ENCODE data around the gene CSK. TPM values are rescaled to one million over a fixed set of nuclear protein-coding genes. Genes with fewer than 3 reads are reported as not detected.
A peak's percentile ranks its signal among the peaks of the same experiment; 100 is the strongest.

CSK gene
- total and polyA plus RNA-seq, 4 experiments from 2014 or later: 72.5 to 247 (median 179) TPM

- no peaks in the 10 kb centered on the region for H3K36me3 Mint-ChIP-seq
- H3K27ac ChIP-seq (ENCODE audit: low read depth, low read length): no peak overlapping the region
- CTCF ChIA-PET (ENCODE audit: partially characterized antibody): interaction anchor here (1.0 to 1.7 kb wide), 4 partner anchors 15 to 190 kb away, joined by 3 to 6 read pairs (median 4); no protein-coding TSS in a partner anchor
Measured at GRCh38 chr15:74821091-74821789, 39.4 kb downstream of the CSK start.

DNA sequence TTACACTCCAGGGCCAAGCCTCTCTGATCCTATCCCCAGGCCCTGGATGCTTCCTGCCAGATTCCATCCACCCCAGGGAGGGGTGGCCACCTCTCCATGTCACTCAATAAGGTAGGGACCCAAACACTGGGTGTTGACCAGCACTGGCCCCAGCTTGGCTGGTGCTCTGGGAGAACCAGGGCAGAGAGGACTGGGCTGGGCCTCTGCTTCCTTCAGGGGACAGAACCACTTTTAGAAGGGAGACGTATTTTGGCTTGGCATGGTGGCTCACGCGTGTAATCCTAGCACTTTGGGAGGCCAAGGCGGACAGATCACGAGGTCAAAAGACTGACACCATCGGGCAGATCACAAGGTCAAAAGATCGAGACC lies 39.9 kb downstream of the CSK start:
- H3K9me3 Mint-ChIP-seq: no peaks in the 10 kb centered on the region
- H3K9me3 ChIP-seq (ENCODE audit: control insufficient read depth in 1 of 2, low read length in 2 of 2): no peaks in the 10 kb centered on the region
- no peaks in the 10 kb centered on the region for H3K36me3 Mint-ChIP-seq
- H3K4me3 ChIP-seq (ENCODE audit: low read length in 2 of 2): no peak overlapping the region
- H3K4me3 Mint-ChIP-seq: no peak overlapping the region
- CTCF ChIA-PET (ENCODE audit: partially characterized antibody): interaction anchor here (1.0 to 1.7 kb wide), 3 partner anchors 14 to 190 kb away, joined by 3 to 6 read pairs (median 3); no protein-coding TSS in a partner anchor
- H3K27me3 ChIP-seq (ENCODE audit: insufficient read depth, low read length): peaks cover 3% of the 10 kb centered on the region
- no peak for DNase-seq
- peaks cover 2 to 17% (median 7%) of the 10 kb centered on the region in 4 donors for H3K4me1 Mint-ChIP-seq
- H3K27ac Mint-ChIP-seq: no peak overlapping the region
- intact Hi-C loops (cut with micrococcal nuclease): no loop called here
- H3K27ac ChIP-seq (ENCODE audit: low read depth, low read length): no peak overlapping the region
- H3K4me1 ChIP-seq (ENCODE audit: insufficient read depth, low read length): peaks cover 10% of the 10 kb centered on the region
- peaks cover 0 to 7% of the 10 kb centered on the region in 2 donors for H3K27me3 Mint-ChIP-seq
- POLR2A ChIA-PET (ENCODE audit: partially characterized antibody): no interaction called here
- no peaks in the 10 kb centered on the region for H3K36me3 ChIP-seq (ENCODE audit: insufficient read depth, low read length)

More at GRCh38 chr15:74821091-74821789, 39.4 kb downstream of the CSK start:
- Histone ChIP-seq H3K4me1 (ENCODE audit: insufficient read depth, low read length) (peaks cover 10% of the 10 kb centered on the region), H3K4me3 (ENCODE audit: low read length in 2 of 2) (no peak overlapping the region), H3K36me3 (ENCODE audit: insufficient read depth, low read length) (no peaks in the 10 kb centered on the region), H3K9me3 (ENCODE audit: control insufficient read depth in 1 of 2, low read length in 2 of 2) (no peaks in the 10 kb centered on the region), H3K27me3 (ENCODE audit: insufficient read depth, low read length) (no peaks in the 10 kb centered on the region)
- H3K27ac Mint-ChIP-seq: no peak overlapping the region
- intact Hi-C loops (cut with micrococcal nuclease): no loop called here
- no peak overlapping the region for H3K4me3 Mint-ChIP-seq
- POLR2A ChIA-PET (ENCODE audit: partially characterized antibody): interaction anchor here (1.2 kb wide), 1 partner anchor 28 kb away, joined by 3 read pairs; no protein-coding TSS in a partner anchor
- no peaks in the 10 kb centered on the region for H3K9me3 Mint-ChIP-seq
- no peak for DNase-seq
- H3K4me1 Mint-ChIP-seq: peaks cover 2 to 13% (median 7%) of the 10 kb centered on the region in 4 donors
- peaks cover 0 to 7% of the 10 kb centered on the region in 2 donors for H3K27me3 Mint-ChIP-seq

DNA sequence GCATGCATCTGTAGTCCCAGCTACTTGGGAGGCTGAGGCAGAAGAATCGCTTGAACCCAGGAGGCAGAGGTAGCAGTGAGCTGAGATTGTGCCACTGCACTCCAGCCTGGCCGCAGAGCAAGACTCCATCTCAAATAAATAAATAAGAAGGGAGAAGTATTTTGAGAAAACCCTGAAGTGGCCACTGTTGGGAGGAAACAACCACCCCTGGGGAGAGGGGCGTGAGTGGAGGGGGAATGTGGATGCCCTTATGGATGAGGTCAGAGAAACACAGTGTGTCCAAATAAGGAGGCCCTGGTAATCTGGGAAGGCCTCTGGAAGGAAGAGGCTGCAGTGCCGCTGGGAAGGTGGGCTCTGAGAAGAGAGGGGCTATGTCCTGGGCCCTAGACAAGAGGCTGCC lies 40.4 kb downstream of the CSK start:
- intact Hi-C loops (cut with micrococcal nuclease): no loop called here
- no peaks in the 10 kb centered on the region for H3K36me3 ChIP-seq (ENCODE audit: insufficient read depth, low read length)
- H3K9me3 ChIP-seq (ENCODE audit: control insufficient read depth in 1 of 2, low read length in 2 of 2): no peaks in the 10 kb centered on the region
- peaks cover 0 to 7% of the 10 kb centered on the region in 2 donors for H3K27me3 Mint-ChIP-seq
- ChIA-PET CTCF (ENCODE audit: partially characterized antibody) (interaction anchor here (1.0 to 1.7 kb wide), 2 partner anchors 14 to 187 kb away, joined by 3 to 6 read pairs; no protein-coding TSS in a partner anchor), POLR2A (ENCODE audit: partially characterized antibody) (no interaction called here)
- H3K4me3 ChIP-seq (ENCODE audit: low read length in 2 of 2): no peak overlapping the region
- H3K4me1 ChIP-seq (ENCODE audit: insufficient read depth, low read length): peaks cover 10% of the 10 kb centered on the region
- peaks cover 8% of the 10 kb centered on the region for H3K27me3 ChIP-seq (ENCODE audit: insufficient read depth, low read length)
- H3K27ac ChIP-seq (ENCODE audit: low read depth, low read length): no peak overlapping the region
- DNase-seq: no peak
- peaks cover 2 to 17% (median 8%) of the 10 kb centered on the region in 4 donors for H3K4me1 Mint-ChIP-seq
- peaks cover 0 to 1% (median 0%) of the 10 kb centered on the region in 8 donors for H3K9me3 Mint-ChIP-seq
- H3K36me3 Mint-ChIP-seq: no peaks in the 10 kb centered on the region
- no peak overlapping the region for H3K27ac Mint-ChIP-seq
- no peak overlapping the region for H3K4me3 Mint-ChIP-seq

- Histone ChIP-seq H3K4me1 (ENCODE audit: insufficient read depth, low read length) (peaks cover 9% of the 10 kb centered on the region), H3K27me3 (ENCODE audit: insufficient read depth, low read length) (peaks cover 8% of the 10 kb centered on the region), H3K27ac (ENCODE audit: low read depth, low read length) (no peak overlapping the region), H3K4me3 (ENCODE audit: low read length in 2 of 2) (no peak overlapping the region), H3K9me3 (ENCODE audit: control insufficient read depth in 1 of 2, low read length in 2 of 2) (no peaks in the 10 kb centered on the region), H3K36me3 (ENCODE audit: insufficient read depth, low read length) (no peaks in the 10 kb centered on the region)
- Mint-ChIP-seq H3K4me1 (peaks cover 2 to 17% (median 9%) of the 10 kb centered on the region in 4 donors), H3K4me3 (no peak overlapping the region), H3K27ac (no peak overlapping the region), H3K27me3 (peaks cover 3 to 11% of the 10 kb centered on the region in 2 donors), H3K9me3 (peaks cover 0 to 1% (median 0%) of the 10 kb centered on the region in 8 donors), H3K36me3 (no peaks in the 10 kb centered on the region)
- intact Hi-C loops (cut with micrococcal nuclease): no loop called here
- POLR2A ChIA-PET (ENCODE audit: partially characterized antibody): no interaction called here
- no peak for DNase-seq
- CTCF ChIA-PET (ENCODE audit: partially characterized antibody): no interaction called here
Measured at GRCh38 chr15:74823324-74823723, 41.4 kb downstream of the CSK start.

DNA sequence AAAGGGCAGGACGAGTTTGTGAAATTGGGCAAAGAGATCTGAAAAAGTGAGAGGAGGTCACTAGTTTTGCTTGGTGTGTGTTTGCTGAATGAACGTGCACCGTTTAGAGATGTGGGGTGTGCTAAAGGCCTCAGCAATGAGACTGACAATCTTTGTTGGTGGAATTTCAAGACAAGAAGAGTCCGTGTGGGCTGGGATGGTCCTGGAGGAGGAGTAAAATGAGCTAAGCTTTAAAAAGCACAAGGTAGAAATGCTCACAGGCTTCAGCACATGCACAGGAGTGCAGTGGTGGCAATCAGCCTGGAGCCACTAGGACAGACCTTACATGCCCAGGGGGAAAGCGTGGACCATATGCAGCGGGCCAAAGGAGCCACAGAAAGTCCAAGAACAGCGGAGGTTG lies 43.1 kb downstream of the CSK start:
- Histone ChIP-seq H3K27me3 (ENCODE audit: insufficient read depth, low read length) (peaks cover 11% of the 10 kb centered on the region), H3K27ac (ENCODE audit: low read depth, low read length) (no peak overlapping the region), H3K4me3 (ENCODE audit: low read length in 2 of 2) (no peak overlapping the region), H3K4me1 (ENCODE audit: insufficient read depth, low read length) (no peaks in the 10 kb centered on the region), H3K9me3 (ENCODE audit: control insufficient read depth in 1 of 2, low read length in 2 of 2) (no peaks in the 10 kb centered on the region), H3K36me3 (ENCODE audit: insufficient read depth, low read length) (no peaks in the 10 kb centered on the region)
- DNase-seq: no peak
- Mint-ChIP-seq H3K4me3 (no peak overlapping the region), H3K4me1 (peaks cover 0 to 9% (median 3%) of the 10 kb centered on the region in 4 donors), H3K27ac (peak overlapping the region in 2 of 7 donors; percentile 37 to 39), H3K9me3 (peaks cover 0 to 1% (median 0%) of the 10 kb centered on the region in 8 donors), H3K27me3 (peaks cover 7 to 11% of the 10 kb centered on the region in 2 donors), H3K36me3 (no peaks in the 10 kb centered on the region)
- ChIA-PET POLR2A (ENCODE audit: partially characterized antibody) (interaction anchor here (0.6 kb wide), 1 partner anchor 14 kb away, joined by 4 read pairs; no protein-coding TSS in a partner anchor), CTCF (ENCODE audit: partially characterized antibody) (interaction anchor here (1.5 kb wide), 1 partner anchor 125 kb away, joined by 3 read pairs; no protein-coding TSS in a partner anchor)
- intact Hi-C loops (cut with micrococcal nuclease): no loop called here

- no peak overlapping the region for H3K27ac ChIP-seq (ENCODE audit: low read depth, low read length)
- DNase-seq: no peak
- no peak overlapping the region for H3K4me3 ChIP-seq (ENCODE audit: low read length in 2 of 2)
- H3K36me3 ChIP-seq (ENCODE audit: insufficient read depth, low read length): no peaks in the 10 kb centered on the region
- H3K4me1 ChIP-seq (ENCODE audit: insufficient read depth, low read length): no peaks in the 10 kb centered on the region
- intact Hi-C loops (cut with micrococcal nuclease): no loop called here
- Mint-ChIP-seq H3K27ac (no peak overlapping the region), H3K4me1 (peaks cover 0 to 9% (median 3%) of the 10 kb centered on the region in 4 donors), H3K27me3 (peaks cover 7 to 11% of the 10 kb centered on the region in 2 donors), H3K4me3 (no peak overlapping the region), H3K9me3 (peaks cover 0 to 1% (median 0%) of the 10 kb centered on the region in 8 donors), H3K36me3 (no peaks in the 10 kb centered on the region)
- POLR2A ChIA-PET (ENCODE audit: partially characterized antibody): interaction anchor here (0.9 to 1.2 kb wide), 4 partner anchors 10 to 80 kb away, joined by 3 read pairs; no protein-coding TSS in a partner anchor
- CTCF ChIA-PET (ENCODE audit: partially characterized antibody): interaction anchor here (0.8 to 2.6 kb wide), 4 partner anchors 10 to 125 kb away, joined by 3 to 7 read pairs (median 3); no protein-coding TSS in a partner anchor
- peaks cover 11% of the 10 kb centered on the region for H3K27me3 ChIP-seq (ENCODE audit: insufficient read depth, low read length)
- no peaks in the 10 kb centered on the region for H3K9me3 ChIP-seq (ENCODE audit: control insufficient read depth in 1 of 2, low read length in 2 of 2)
Measured at GRCh38 chr15:74825866-74826265, 44.0 kb downstream of the CSK start.

GRCh38 chr15:74826364-74826819 lies 44.5 kb downstream of the CSK start, which contains the start of gene CPLX3:
Gene CPLX3, plus strand, starts transcription at chr15:74826627. Its CDS starts 77 bp downstream, at chr15:74826704.
- no peak within 1 kb of the TSS for H3K4me3 ChIP-seq (ENCODE audit: low read length in 2 of 2)
- Mint-ChIP-seq H3K4me3 (no peak within 1 kb of the TSS), H3K27me3 (peaks cover 7 to 11% of the 10 kb centered on the region in 2 donors), H3K27ac (no peak within 1 kb of the TSS), H3K36me3 (no peaks in the 10 kb centered on the region), H3K9me3 (peaks cover 0 to 1% (median 0%) of the 10 kb centered on the region in 8 donors), H3K4me1 (peaks cover 0 to 9% (median 3%) of the 10 kb centered on the region in 4 donors)
- no peaks in the 10 kb centered on the region for H3K4me1 ChIP-seq (ENCODE audit: insufficient read depth, low read length)
- H3K27me3 ChIP-seq (ENCODE audit: insufficient read depth, low read length): peaks cover 11% of the 10 kb centered on the region
- no peaks in the 10 kb centered on the region for H3K36me3 ChIP-seq (ENCODE audit: insufficient read depth, low read length)
- peak in 4 of 5 donors; percentile 34 to 53 (median 40) for DNase-seq
- H3K9me3 ChIP-seq (ENCODE audit: control insufficient read depth in 1 of 2, low read length in 2 of 2): no peaks in the 10 kb centered on the region
- intact Hi-C loops (cut with micrococcal nuclease): no loop called here
- POLR2A ChIA-PET (ENCODE audit: partially characterized antibody): interaction anchor here (0.9 to 1.2 kb wide), 5 partner anchors 11 to 80 kb away, joined by 3 read pairs; no protein-coding TSS in a partner anchor
- H3K27ac ChIP-seq (ENCODE audit: low read depth, low read length): no peak within 1 kb of the TSS
- CTCF ChIA-PET (ENCODE audit: partially characterized antibody): interaction anchor here (0.8 to 2.6 kb wide), 5 partner anchors 9 to 124 kb away, joined by 3 to 7 read pairs (median 3); no protein-coding TSS in a partner anchor
